HG02973 (cell line): ENCODE measurements around the gene KIF4A.
"Not testable (repeated sequence)": the region's sequence is repeated elsewhere in the genome, so short reads cannot be mapped to it uniquely, and the experiment has no call there.

Source experiments
- ATAC-seq: cut with Tn5 transposase; IDR thresholded peaks from one replicate; pipeline ENCODE4 v1.9.1; 2021; ENCODE audit warnings: moderate library complexity; ENCODE audit not compliant: unreplicated experiment

The KIF4A gene

GRCh38 chrX:70280573-70280972 lies 9.3 kb upstream of the KIF4A start:
- no peak for ATAC-seq

- ATAC-seq = no peak
Measured at GRCh38 chrX:70281951-70282350, 8.0 kb upstream of the KIF4A start, which contains the start of gene RAB41. TSS of gene RAB41 (plus strand) at chrX:70282172. CDS start at chrX:70282218, 46 bp downstream.

GRCh38 chrX:70289168-70289792 lies 624 bp upstream of the KIF4A start:
- no peak for ATAC-seq

- no peak for ATAC-seq
Measured at GRCh38 chrX:70292788-70293187, 2.9 kb downstream of the KIF4A start.

- ATAC-seq = no peak
Measured at GRCh38 chrX:70293621-70294020, 3.7 kb downstream of the KIF4A start.

- ATAC-seq = no peak
Measured at GRCh38 chrX:70301716-70302115, 11.8 kb downstream of the KIF4A start.

- no peak for ATAC-seq
Measured at GRCh38 chrX:70313503-70313902, 23.6 kb downstream of the KIF4A start.

- ATAC-seq = no peak
Measured at GRCh38 chrX:70322784-70323183, 32.9 kb downstream of the KIF4A start.

GRCh38 chrX:70323628-70324027 lies 33.7 kb downstream of the KIF4A start:
- ATAC-seq = not testable (repeated sequence)

GRCh38 chrX:70324326-70324725 lies 34.4 kb downstream of the KIF4A start:
- ATAC-seq = no peak

GRCh38 chrX:70331161-70331560 lies 41.3 kb downstream of the KIF4A start:
- no peak for ATAC-seq

- no peak for ATAC-seq
Measured at GRCh38 chrX:70332600-70332999, 42.7 kb downstream of the KIF4A start.

GRCh38 chrX:70336767-70337166 lies 46.9 kb downstream of the KIF4A start:
- peak; percentile 100 for ATAC-seq

GRCh38 chrX:70338290-70338689 lies 48.4 kb downstream of the KIF4A start:
- no peak for ATAC-seq

- no peak for ATAC-seq
Measured at GRCh38 chrX:70343435-70343834, 53.5 kb downstream of the KIF4A start.

GRCh38 chrX:70346418-70347070 lies 56.6 kb downstream of the KIF4A start:
- no peak for ATAC-seq

GRCh38 chrX:70348825-70349224 lies 58.9 kb downstream of the KIF4A start:
- not testable (repeated sequence) for ATAC-seq

GRCh38 chrX:70349367-70350125 lies 59.6 kb downstream of the KIF4A start:
- not testable (repeated sequence) for ATAC-seq

GRCh38 chrX:70352496-70352895 lies 62.6 kb downstream of the KIF4A start:
- ATAC-seq = no peak

- no peak for ATAC-seq
Measured at GRCh38 chrX:70353514-70353913, 63.6 kb downstream of the KIF4A start.

GRCh38 chrX:70354716-70355115 lies 64.8 kb downstream of the KIF4A start:
- no peak for ATAC-seq

- ATAC-seq = no peak
Measured at GRCh38 chrX:70359458-70359857, 69.6 kb downstream of the KIF4A start.
